ENCODE results near the gene NFKB1.
"Not testable (repeated sequence)": the region's sequence is repeated elsewhere in the genome, so short reads cannot be mapped to it uniquely, and the experiment has no call there.

NFKB1 gene

GRCh38 chr4:102601586-102602227, 100.5 kb downstream of the NFKB1 start:
- no peak for DNase-seq

GRCh38 chr4:102604222-102604940, 103.2 kb downstream of the NFKB1 start:
- DNase-seq, result no peak

- DNase-seq, result no peak
Observed at GRCh38 chr4:102606261-102606660, 105.1 kb downstream of the NFKB1 start.

GRCh38 chr4:102606846-102607450, 105.8 kb downstream of the NFKB1 start:
- DNase-seq, result no peak

DNA sequence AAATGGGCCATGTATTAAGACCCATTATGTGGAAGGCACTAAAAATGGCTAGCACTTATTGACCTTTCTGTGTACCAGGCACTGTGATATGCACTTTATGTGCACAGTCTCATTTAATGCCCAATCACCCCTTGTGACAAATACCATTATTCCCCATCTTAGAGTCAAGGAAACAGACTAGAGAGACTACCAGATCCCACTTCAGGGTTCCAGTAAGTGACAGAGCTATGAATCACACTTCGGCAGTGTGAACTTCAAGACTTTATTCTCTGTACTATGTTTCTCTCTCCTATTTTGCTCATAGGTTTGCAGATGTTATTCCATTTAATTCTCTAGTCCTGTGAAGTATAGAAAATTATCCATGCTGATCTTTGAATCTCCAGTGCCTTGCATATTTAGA, 107.0 kb downstream of the NFKB1 start:
- no peak for DNase-seq

GRCh38 chr4:102610007-102610406, 108.8 kb downstream of the NFKB1 start:
- no peak for DNase-seq

- DNase-seq, result no peak
Observed at GRCh38 chr4:102610476-102610875, 109.3 kb downstream of the NFKB1 start.

DNA sequence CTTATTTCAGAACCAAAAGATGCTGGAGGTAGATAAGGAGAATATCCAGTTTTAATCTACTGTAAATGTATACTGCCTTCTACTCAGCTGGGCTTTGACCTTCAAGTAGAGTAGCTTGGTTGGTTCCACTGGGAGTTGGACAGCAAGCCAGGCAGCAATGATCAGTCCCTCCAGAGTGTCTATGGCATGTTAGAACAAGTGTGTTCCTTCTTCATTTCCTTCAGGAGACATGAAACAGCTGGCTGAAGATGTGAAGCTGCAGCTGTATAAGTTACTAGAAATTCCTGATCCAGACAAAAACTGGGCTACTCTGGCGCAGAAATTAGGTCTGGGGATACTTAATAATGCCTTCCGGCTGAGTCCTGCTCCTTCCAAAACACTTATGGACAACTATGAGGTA, 111.1 kb downstream of the NFKB1 start:
- no peak for DNase-seq

DNA sequence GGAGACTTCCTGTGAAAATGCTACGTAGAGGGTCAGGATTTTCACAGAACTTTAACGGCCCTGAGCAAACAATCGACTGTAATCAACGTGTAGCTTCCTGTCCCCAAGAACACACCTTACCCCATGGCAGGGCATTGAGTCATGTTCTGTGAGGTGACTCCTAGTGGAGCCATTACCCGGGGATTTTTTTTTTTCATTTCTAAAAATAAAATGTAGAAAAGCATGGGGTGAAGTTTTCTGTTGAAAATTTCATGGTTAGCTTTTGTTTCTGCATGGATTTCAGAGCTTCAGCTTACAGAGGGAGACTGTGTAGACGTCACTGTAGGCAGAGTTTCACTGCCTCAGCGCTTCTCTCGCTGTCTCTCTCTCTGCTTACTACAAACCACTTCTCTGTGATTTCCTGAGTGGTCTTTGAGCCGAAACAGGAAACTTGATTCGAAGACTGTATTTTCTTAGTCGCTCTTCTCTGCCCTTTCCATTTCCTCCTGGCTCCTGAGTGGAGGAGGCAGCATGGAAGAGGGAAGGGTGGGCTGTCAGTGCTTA, 111.7 kb downstream of the NFKB1 start:
- no peak for DNase-seq

DNA sequence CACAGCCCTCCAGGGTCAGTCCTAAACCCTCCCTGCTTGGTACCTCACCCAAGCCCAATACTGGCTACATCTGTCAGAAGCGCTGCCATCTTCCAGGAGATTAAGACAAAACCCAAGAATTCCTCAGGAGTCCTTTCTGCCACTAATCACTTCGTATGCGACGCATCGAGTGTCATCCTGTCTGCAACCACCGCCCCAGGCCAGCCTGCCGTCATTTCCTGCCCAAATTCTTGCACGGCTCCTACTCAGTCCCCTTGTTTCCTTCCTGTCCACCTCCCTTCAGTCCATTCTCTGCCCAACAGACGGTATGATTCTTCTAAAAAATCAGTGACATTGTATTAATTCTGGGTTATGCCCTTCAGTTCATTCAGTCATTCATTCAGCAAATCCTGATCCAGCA, 113.6 kb downstream of the NFKB1 start:
- DNase-seq, result no peak

- no peak for DNase-seq
Observed at GRCh38 chr4:102616636-102617035, 115.5 kb downstream of the NFKB1 start.

DNA sequence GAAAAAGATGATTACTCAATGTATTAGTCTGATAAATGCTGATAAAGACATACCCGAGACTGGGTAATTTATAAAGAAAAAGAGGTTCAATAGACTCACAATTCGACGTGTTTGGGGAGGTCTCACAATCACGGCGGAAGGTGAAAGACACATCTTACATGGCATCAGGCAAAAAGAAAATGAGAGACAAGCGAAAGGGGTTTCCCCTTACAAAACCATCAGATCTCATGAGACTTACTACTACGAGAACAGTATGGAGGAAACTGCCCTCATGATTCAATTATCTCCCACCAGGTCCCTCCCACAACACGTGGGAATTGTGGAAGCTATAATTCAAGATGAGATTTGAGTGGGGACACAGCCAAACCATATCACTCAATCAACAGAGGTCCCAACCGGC, 117.9 kb downstream of the NFKB1 start:
- not testable (repeated sequence) for DNase-seq

DNA sequence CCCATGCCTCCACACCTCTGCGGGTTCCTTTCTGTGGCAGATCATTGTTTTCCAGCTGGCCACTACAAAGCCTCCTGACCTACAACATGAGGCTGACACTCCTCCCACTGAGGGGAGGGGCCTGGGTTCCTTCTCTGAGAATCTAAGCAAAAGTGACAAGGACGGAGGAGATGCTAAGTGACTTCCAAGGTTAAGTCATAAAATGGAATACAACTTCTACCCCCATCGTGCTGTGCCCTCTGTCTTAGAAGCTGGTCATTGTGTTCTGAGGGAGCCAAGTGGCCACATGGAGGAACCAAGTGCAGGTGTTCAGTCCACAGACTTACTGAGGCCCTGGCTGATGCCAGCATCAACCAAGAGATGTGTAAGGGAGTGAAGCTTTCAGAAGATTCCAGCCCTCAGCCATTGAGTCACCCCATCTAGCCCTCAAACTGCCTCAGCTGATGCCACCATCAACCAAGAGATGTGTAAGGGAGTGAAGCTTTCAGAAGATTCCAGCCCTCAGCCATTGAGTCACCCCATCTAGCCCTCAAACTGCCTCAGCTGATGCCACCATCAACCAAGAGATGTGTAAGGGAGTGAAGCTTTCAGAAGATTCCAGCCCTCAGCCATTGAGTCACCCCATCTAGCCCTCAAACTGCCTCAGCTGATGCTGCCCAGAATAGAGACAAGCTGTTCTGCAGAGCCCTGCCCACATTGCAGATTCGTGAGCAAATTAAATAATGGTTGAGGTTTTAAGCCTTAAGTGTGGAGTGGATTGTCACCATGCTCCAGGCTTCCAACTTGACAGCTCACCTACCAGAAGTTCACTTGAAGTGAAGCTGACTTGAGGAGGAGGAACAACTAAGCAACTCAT, 118.8 kb downstream of the NFKB1 start:
- DNase-seq, result not testable (repeated sequence)

- DNase-seq, result no peak
Observed at GRCh38 chr4:102620697-102621497, 119.7 kb downstream of the NFKB1 start.

DNA sequence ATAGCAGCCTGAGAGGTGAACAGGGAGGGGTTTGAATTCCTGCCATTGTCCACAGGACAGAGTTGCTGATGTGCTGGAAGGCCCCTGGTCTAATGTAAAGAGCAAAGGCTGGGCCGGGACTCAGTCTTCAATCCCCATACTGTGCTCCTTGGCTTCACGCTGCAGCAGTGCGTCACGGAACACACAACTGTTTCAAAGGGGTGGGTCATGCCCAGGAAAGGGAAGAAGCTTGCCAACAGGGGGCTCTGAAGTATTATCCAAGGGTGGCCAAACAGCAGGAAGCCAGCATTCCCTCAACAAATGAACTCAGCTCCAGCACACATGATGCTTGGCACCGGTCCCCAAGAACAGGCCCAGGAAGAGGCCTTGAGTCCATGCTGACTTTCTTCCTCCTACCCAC, 122.5 kb downstream of the NFKB1 start:
- no peak for DNase-seq

GRCh38 chr4:102624505-102624904, 123.3 kb downstream of the NFKB1 start:
- DNase-seq, result no peak

- peak; percentile 50 for DNase-seq
Observed at GRCh38 chr4:102625232-102625930, 124.2 kb downstream of the NFKB1 start.

DNA sequence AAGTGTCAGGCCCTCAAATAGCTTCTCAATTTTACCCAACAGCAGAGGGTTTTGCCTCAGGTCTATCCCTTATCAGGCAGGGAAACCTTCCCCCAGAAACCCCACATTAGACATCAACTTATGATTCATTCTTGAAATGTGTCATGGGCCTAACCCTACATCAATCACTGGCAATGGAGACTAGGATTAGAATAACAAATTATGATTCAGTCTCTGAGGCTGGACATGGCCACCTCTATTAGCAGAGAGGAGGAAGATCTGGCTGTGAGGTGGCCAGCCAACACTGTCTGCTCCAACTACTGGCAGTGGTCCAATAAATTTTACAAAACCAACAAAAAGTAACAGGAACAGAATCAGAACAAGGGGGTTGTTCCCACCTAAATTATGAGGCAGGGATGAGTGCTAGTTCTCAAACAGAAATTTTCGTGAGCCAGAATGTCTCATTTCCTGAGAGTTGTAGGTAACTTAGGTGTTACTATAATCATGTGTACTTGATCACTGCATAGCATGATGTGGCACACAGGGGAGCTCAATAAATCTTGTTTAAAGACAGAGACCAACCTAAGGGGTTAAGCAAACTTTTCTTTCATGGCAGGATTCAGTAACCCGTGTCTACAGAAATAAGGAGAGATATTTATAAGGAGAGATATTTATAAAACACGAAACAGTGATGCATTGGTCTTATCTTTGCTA, 126.8 kb downstream of the NFKB1 start:
- DNase-seq, result no peak

GRCh38 chr4:102629673-102630072, 128.5 kb downstream of the NFKB1 start:
- no peak for DNase-seq

DNA sequence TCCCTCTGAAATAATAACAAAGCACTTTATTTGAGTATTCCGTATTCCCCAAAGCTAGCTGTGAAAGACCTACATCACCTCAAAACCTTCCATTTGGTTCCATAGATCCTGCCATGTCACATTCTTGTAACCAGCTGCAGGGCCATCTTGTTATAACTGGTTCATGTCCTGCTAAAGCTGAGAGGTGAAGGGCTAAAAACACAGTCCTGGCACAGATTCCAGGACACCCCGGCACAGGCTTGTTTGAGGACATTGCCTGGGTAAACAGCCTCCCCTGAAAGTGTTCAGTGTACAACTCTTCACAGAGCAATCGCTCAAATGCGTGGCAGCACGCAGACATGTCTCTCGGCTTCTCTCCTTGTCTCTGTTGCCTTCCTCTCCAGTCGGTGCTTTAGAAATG, 130.5 kb downstream of the NFKB1 start:
- DNase-seq, result no peak
